Activated CD4-positive, alpha-beta T cell treated with anti-CD3 and anti-CD28 coated beads for 1 hour (primary cell): Measurements from ENCODE around the gene SPOPL.
"Not testable (repeated sequence)": the region's sequence is repeated elsewhere in the genome, so short reads cannot be mapped to it uniquely, and the experiment has no call there.

Experiments
- DNase-seq: peaks from one replicate; pipeline ENCODE4 v3.0.0-alpha.2; 2020

The SPOPL gene

GRCh38 chr2:138495384-138495783, 6.2 kb upstream of the SPOPL start:
- DNase-seq: no peak

- DNase-seq: no peak
Measured at GRCh38 chr2:138496096-138496651, 5.4 kb upstream of the SPOPL start.

DNA sequence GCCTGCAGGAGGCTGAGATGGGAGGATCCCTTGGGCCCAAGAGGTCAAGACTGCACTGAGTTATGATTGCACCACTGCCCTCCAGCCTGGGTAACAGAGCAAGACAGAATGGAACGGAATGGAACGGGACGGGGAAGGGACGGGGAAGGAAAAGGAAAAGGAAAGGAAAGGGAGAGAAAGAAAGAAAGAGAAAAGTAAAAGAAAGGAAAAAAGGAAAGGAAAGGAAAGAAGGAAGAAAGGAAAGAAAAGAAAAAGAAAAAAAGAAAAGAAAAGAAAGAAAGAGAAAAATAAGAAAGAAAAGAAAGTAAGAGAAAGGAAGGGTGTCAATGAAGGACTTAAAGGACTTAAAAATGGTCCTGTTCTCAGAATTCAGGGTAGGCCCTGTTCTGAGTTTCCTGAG, 4.3 kb upstream of the SPOPL start:
- no peak for DNase-seq

DNA sequence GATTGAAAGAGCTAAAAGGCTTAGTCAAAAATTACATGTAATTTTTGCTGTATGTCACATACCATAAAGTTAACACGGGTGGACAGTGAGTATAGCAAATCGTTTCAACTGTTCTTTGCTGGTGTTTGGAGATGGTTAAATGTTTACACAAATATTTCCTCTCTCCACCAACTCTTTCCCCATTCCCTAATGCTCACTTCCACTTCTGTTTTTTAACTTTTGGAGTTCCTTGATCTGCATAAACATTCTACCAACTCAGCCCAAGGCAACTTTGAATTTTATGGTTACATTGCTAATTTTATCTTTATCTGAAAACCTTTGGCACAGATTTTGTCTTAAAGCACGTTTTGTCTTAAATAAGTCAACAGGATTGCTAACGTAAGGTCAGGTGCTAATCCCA, 1.9 kb upstream of the SPOPL start:
- DNase-seq: no peak

DNA sequence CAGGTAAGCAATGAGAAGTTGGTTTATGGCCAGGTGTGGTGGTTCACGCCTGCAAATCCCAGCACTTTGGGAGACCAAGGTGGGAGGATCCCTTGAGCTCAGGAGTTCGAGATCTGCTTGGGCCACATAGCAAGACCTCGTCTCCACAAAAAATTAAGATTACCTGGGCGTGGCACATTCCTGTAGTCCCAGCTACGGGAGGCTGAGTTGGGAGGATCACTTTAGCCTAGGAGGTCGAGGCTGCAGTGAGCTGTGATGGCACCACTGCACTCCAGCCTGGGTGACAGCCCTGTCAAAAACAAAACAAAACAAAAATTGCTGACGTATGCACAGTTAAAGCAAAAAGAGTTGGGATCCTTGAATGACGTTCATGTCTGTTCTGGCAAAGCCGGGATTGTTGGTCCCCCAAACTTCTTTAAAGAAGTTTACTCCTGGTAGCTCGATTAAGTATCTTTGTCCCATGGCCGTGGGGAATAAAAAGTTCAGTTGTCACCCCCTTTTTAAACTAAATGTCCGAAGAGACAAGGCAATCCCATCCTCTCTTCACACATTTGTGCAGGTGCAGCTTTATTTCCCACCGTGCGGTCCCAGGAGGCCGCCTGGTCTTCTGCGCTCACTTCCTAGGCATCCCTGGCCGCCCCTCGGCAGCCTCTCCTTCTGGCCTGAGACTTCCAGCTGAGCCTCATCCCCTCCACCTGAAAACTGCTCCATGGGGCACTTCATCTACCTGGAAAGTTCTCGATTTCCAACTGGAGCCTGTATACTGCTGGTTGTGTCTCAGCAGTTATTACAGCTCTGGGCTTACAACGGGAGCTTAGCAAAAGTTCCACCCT, 762 bp upstream of the SPOPL start:
- DNase-seq: no peak

- no peak for DNase-seq
Measured at GRCh38 chr2:138502255-138503086, 901 bp downstream of the SPOPL start.

DNA sequence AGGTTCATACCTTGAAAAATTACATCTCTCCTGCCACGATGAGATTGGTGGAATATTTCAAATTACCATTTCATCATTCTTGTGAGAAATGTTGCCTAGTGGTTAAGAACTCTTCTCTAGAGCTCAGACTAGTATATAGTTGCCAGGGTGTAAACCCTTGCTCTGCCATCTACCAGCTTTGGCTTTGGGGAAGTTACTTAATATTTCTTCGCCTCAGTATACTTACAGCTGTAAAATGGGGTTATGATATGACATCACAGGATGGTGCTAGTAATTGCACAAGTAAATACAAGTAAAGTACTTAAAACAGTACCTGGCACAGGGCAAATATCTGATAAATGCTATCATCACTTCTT, 1.5 kb downstream of the SPOPL start:
- DNase-seq: no peak

GRCh38 chr2:138503652-138504051, 2.1 kb downstream of the SPOPL start:
- DNase-seq: no peak

DNA sequence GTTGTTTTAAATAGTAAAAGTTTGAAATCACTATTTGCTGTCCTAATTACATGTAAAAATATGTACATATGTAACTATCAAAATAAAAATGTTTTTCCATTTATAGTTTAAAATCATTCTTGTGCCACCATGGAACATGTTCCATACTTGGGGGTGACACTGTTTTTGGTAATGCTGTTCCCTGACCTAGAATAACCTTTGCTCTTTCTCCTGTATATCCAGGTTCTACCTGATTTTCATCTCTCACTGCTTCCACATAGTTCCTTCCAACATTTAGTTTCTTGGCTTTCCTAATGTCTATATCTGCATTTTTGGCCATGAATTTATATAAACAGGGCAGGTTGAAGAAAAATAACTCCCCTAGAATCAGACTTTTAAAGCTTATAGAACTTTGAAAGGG, 2.5 kb downstream of the SPOPL start:
- DNase-seq: no peak

GRCh38 chr2:138504546-138505235, 3.1 kb downstream of the SPOPL start:
- no peak for DNase-seq

DNA sequence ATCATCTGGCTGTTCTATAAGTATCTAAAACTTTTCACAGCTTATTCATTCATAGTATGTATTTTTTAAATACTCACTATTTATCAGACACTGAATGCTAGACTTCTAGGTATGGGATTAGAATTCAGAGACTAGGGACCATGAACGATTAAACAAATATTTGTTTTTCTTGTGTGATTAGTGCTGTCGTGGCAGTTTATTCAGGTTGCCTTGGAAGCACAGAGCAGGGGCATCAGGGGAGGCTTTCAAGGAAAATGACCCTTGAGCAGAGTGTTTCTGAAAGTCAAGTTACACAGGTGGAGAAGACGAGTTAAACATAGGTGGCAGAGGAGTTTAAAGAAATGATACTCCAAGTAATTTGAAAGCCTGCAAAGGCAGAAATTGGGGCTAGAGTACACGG, 5.7 kb downstream of the SPOPL start:
- no peak for DNase-seq

DNA sequence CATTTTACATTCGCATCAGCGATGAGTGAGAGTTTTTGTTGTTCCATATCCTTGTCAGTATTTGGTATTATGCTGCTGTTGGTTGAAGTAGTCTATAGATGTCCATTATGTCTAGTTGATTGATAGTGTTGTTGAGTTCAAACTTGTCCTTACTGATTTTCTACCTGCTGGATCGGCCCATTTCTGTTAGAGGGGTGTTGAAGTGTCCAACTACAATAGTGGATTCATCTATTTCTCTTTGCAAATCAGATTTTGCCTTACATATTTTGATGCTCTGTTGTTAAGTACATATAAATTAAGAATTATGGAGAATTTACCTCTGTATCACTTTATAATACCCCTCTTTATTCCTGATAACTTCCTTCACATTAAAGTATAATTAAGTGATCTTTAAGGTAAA, 8.7 kb downstream of the SPOPL start:
- DNase-seq: no peak

DNA sequence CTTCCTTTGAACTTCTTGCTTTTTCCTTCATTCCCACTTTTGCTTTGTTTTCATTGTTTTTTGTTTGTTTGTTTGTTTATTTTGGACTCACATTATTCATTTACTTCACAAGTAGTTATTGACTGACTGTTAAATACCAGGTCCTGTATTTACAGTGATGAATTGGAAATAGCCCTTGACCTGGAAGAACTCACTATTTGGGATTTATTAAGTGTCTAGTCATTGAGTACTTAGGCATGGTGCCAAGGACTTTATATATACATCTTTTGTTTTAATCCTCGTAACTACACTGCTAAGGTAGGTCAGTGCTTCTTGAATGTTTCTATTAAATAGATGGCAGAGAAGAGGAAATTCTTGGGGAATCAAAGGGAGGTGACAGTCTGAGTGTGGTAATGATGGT, 11.1 kb downstream of the SPOPL start:
- no peak for DNase-seq

DNA sequence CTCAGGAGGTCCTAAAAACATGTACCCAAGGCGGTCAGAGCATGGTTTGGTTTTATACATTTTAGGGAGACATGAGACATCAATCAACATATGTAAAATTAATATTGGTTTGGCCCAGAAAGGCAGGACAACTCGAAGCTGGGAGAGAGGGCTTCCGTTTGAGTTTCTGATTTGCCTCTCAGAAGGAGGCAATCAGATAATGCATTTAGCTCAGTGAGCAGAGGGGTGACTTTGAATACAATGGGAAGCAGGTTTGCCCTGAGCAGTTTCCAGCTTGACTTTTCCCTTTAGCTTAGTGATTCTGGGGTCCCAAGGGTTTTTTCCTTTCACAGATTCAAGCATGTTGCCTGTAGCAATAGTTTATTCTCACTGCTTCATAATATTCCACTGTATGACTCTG, 12.6 kb downstream of the SPOPL start:
- no peak for DNase-seq

GRCh38 chr2:138515092-138515491, 13.5 kb downstream of the SPOPL start:
- no peak for DNase-seq

DNA sequence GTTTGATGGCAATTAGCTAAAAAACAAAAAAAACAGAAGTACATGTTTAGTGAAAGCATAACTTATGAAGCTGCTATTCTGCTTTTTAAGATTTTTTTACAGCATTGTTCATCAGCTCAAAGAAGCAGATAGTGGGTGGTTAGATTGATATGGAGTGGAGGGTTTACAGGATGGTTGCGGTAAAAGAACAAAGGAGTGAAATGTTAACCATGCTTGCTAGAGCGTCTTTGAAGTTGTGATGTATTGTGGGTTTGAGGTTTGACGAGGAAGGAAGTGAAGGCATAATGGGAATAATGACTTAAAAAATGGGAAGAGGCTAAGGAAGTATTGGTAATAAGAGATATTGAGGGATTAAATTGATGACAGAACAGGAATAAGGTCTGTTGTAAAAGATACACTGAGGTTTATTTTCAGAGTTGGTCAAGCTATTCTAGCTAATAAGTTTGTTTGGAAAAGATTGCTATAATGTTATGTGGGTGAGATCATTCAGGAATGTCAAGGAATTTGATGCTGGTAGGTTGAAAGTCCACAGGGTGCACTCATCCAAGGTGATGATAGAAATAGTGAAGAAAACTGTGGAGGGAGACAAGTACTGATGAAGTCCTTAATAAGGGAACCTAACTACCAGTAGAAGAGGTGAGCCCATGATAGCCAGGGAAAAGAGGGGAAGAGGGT, 14.6 kb downstream of the SPOPL start:
- no peak for DNase-seq

DNA sequence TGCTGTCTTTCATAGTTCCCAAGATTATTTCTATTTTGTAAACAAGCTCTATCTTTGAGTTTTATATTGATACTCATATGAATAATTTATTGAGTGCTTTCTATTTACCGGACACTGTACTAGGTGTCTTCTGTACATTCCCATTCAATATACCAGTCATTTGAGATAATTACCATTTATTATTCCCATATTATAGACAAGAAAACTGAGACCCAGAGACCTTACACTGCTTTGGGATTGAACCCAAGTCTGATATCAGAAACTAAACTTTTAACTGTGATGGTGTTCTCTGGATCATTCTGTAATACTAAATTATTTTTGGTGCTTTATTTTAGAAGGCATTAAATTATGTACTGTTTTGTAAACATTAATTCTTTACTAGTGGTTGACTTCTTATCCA, 17.3 kb downstream of the SPOPL start:
- no peak for DNase-seq

DNA sequence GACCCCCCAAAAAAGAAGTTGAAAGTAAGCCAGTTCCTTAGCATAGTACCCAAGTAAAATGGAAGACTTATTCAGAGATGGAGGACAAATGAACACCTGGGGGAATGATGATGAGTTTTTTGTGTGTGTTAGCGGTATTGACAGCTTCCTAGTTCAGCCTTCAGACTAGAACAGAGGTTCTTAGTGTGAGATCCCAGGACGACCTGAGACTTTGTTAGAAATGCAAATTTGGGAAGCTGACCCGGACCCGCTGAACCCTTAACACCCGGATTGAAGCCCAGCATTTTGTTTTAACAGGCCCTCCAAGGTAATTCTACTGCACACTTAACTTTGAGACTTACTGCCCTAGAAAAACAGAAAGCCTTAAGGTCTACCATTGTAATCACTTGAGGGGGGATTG, 20.3 kb downstream of the SPOPL start:
- DNase-seq: no peak

- DNase-seq: no peak
Measured at GRCh38 chr2:138522556-138522955, 21.0 kb downstream of the SPOPL start.

GRCh38 chr2:138523018-138523672, 21.6 kb downstream of the SPOPL start:
- DNase-seq: not testable (repeated sequence)

GRCh38 chr2:138523673-138524042, 22.1 kb downstream of the SPOPL start:
- not testable (repeated sequence) for DNase-seq

GRCh38 chr2:138524353-138524752, 22.8 kb downstream of the SPOPL start:
- not testable (repeated sequence) for DNase-seq
